ENCODE results near the gene HOXC10.
A peak's percentile ranks its signal among the peaks of the same experiment; 100 is the strongest.

HOXC10 gene

GRCh38 chr12:53965281-53966084, 19.5 kb upstream of the HOXC10 start:
- DNase-seq (ENCODE audit: low spot score), result no peak

- no peak for DNase-seq (ENCODE audit: low spot score)
These were observed 18.9 kb upstream of the HOXC10 start for GRCh38 chr12:53966085-53966384.

- no peak for DNase-seq (ENCODE audit: low spot score)
These were observed 18.4 kb upstream of the HOXC10 start for GRCh38 chr12:53966385-53967133.

GRCh38 chr12:53967421-53967925, 17.5 kb upstream of the HOXC10 start:
- DNase-seq (ENCODE audit: low spot score), result no peak

- no peak for DNase-seq (ENCODE audit: low spot score)
These were observed 16.5 kb upstream of the HOXC10 start for GRCh38 chr12:53968214-53969127.

- no peak for DNase-seq (ENCODE audit: low spot score)
These were observed 15.2 kb upstream of the HOXC10 start for GRCh38 chr12:53969588-53970259.

- no peak for DNase-seq (ENCODE audit: low spot score)
These were observed 14.5 kb upstream of the HOXC10 start for GRCh38 chr12:53970451-53970850.

GRCh38 chr12:53971129-53971528, 13.8 kb upstream of the HOXC10 start:
- DNase-seq (ENCODE audit: low spot score), result no peak

- DNase-seq (ENCODE audit: low spot score), result no peak
These were observed 13.3 kb upstream of the HOXC10 start for GRCh38 chr12:53971686-53972085.

- no peak for DNase-seq (ENCODE audit: low spot score)
These were observed 12.7 kb upstream of the HOXC10 start for GRCh38 chr12:53972152-53972702.

- no peak for DNase-seq (ENCODE audit: low spot score)
These were observed 12.2 kb upstream of the HOXC10 start, which contains the start of gene HOXC11 for GRCh38 chr12:53972722-53973235. TSS of gene HOXC11 (plus strand) at chr12:53973126. CDS start at chr12:53973242, 116 bp downstream.

- no peak for DNase-seq (ENCODE audit: low spot score)
These were observed 11.5 kb upstream of the HOXC10 start for GRCh38 chr12:53973236-53974042.

GRCh38 chr12:53974084-53975063, 10.6 kb upstream of the HOXC10 start, which contains the start of gene HOTAIR:
TSS of gene HOTAIR (minus strand) at chr12:53974954.
- DNase-seq (ENCODE audit: low spot score), result peak; percentile 79

- DNase-seq (ENCODE audit: low spot score), result no peak
These were observed 9.9 kb upstream of the HOXC10 start for GRCh38 chr12:53975064-53975471.

- DNase-seq (ENCODE audit: low spot score), result no peak
These were observed 9.3 kb upstream of the HOXC10 start for GRCh38 chr12:53975479-53976152.

GRCh38 chr12:53976172-53976822, 8.6 kb upstream of the HOXC10 start:
- no peak for DNase-seq (ENCODE audit: low spot score)

- no peak for DNase-seq (ENCODE audit: low spot score)
These were observed 7.9 kb upstream of the HOXC10 start for GRCh38 chr12:53976823-53977595.

Data from HuH-7 (cell line).